GM18526 (cell line): ENCODE results near the gene MEIKIN.

Source experiments
- POLR2A ChIP-seq: IDR thresholded peaks from 3 replicates; pipeline ENCODE4 v1.6.1; 2011; ENCODE audit not compliant: insufficient read length; ENCODE audit errors: extremely low read depth

The MEIKIN gene

GRCh38 chr5:131863700-131864099, 81.8 kb downstream of the MEIKIN start:
- no peak for TF ChIP-seq POLR2A

- no peak for TF ChIP-seq POLR2A
Measured at GRCh38 chr5:131857388-131857787, 88.1 kb downstream of the MEIKIN start.

GRCh38 chr5:131855452-131855851, 90.0 kb downstream of the MEIKIN start:
- no peak for TF ChIP-seq POLR2A

GRCh38 chr5:131854134-131854533, 91.3 kb downstream of the MEIKIN start:
- TF ChIP-seq POLR2A: no peak

GRCh38 chr5:131848662-131849061, 96.8 kb downstream of the MEIKIN start:
- no peak for TF ChIP-seq POLR2A

GRCh38 chr5:131846536-131846935, 98.9 kb downstream of the MEIKIN start:
- TF ChIP-seq POLR2A: no peak

- TF ChIP-seq POLR2A: no peak
Measured at GRCh38 chr5:131845828-131846227, 99.6 kb downstream of the MEIKIN start.

GRCh38 chr5:131825404-131826013, 120.0 kb downstream of the MEIKIN start:
- TF ChIP-seq POLR2A: no peak

- no peak for TF ChIP-seq POLR2A
Measured at GRCh38 chr5:131824631-131825030, 120.8 kb downstream of the MEIKIN start.

- TF ChIP-seq POLR2A: no peak
Measured at GRCh38 chr5:131821221-131821620, 124.2 kb downstream of the MEIKIN start.

GRCh38 chr5:131818001-131818724, 127.3 kb downstream of the MEIKIN start:
- no peak for TF ChIP-seq POLR2A

- TF ChIP-seq POLR2A: no peak
Measured at GRCh38 chr5:131814990-131815389, 130.5 kb downstream of the MEIKIN start.

GRCh38 chr5:131812371-131813160, 132.9 kb downstream of the MEIKIN start:
- no peak for TF ChIP-seq POLR2A

- no peak for TF ChIP-seq POLR2A
Measured at GRCh38 chr5:131810510-131811249, 134.8 kb downstream of the MEIKIN start.
